Neural cell (in vitro differentiated cells): Measurements from ENCODE around the gene BCL2.

ENCODE experiments used
- CTCF ChIP-seq: fragments of 450-650 bp; IDR thresholded peaks from 2 replicates; pipeline ENCODE4 v1.5.1; 2014; ENCODE audit warnings: antibody characterized with exemption, mild to moderate bottlenecking, moderate library complexity; ENCODE audit not compliant: poor library complexity, severe bottlenecking
- EZH2 ChIP-seq: fragments of 200-600, 300-800 bp; shearing (Covaris generic), sonication (generic); IDR thresholded peaks from 2 replicates; pipeline ENCODE4 v1.6.1; 2014; ENCODE audit warnings: antibody characterized with exemption, low read length, borderline replicate concordance, mild to moderate bottlenecking; ENCODE audit not compliant: insufficient read depth, poor library complexity, severe bottlenecking
- MXI1 ChIP-seq: fragments of 450-650 bp; conservative IDR thresholded peaks from 2 replicates; pipeline ENCODE4 v1.6.1; 2014; ENCODE audit warnings: antibody characterized with exemption, mild to moderate bottlenecking; ENCODE audit not compliant: poor library complexity, severe bottlenecking
- POLR2AphosphoS5 ChIP-seq: IDR thresholded peaks from 2 replicates; pipeline ENCODE4 v1.6.1; 2012
- RAD21 ChIP-seq: fragments of 450-650 bp; conservative IDR thresholded peaks from 2 replicates; pipeline ENCODE4 v1.6.1; 2014; ENCODE audit warnings: antibody characterized with exemption, mild to moderate bottlenecking, moderate library complexity
- TAF1 ChIP-seq: IDR thresholded peaks from 2 replicates; pipeline ENCODE4 v1.6.1; 2012; ENCODE audit warnings: low read depth

DNA sequence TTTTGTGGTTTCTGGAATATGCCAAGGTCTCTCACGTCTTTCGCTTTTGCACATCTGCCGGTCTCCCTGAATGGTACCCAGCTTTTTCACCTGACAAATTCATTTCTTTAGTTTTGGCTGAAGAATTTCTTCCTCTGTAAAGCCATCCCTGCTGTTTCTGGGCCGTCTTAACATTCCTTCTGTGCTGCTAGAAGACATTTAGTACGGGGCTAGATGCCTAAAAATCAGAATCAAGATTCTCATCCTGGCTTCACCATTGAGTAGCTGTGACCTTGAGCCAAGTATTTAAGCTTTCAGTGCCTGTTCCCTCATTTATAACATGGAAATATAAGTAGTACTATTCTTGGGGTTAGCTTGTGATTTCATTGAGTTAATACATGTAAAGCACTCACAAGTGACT is 6.4 kb upstream of the BCL2 start:
- TF ChIP-seq CTCF, result no peak
- TF ChIP-seq EZH2, result no peak
- TF ChIP-seq POLR2AphosphoS5, result no peak
- TF ChIP-seq MXI1, result no peak
- TF ChIP-seq RAD21, result no peak
- no peak for TF ChIP-seq TAF1
